ENCODE measurements around the gene PFKFB2.

Gene PFKFB2

GRCh38 chr1:207069858-207070506 lies 16.9 kb downstream of the PFKFB2 start:
- no peak for FAIRE-seq

- no peak for FAIRE-seq
These were observed 17.7 kb downstream of the PFKFB2 start for GRCh38 chr1:207070811-207071210.

GRCh38 chr1:207071426-207071825 lies 18.4 kb downstream of the PFKFB2 start:
- no peak for FAIRE-seq

GRCh38 chr1:207072233-207072632 lies 19.2 kb downstream of the PFKFB2 start:
- FAIRE-seq, result no peak

GRCh38 chr1:207073906-207074820 lies 21.1 kb downstream of the PFKFB2 start:
- FAIRE-seq, result no peak

- no peak for FAIRE-seq
These were observed 23.3 kb downstream of the PFKFB2 start for GRCh38 chr1:207076181-207076955.

GRCh38 chr1:207077012-207077411 lies 23.9 kb downstream of the PFKFB2 start:
- FAIRE-seq, result no peak

- FAIRE-seq, result peak; percentile 66
These were observed 24.6 kb downstream of the PFKFB2 start for GRCh38 chr1:207077470-207078377.

GRCh38 chr1:207078578-207079132 lies 25.6 kb downstream of the PFKFB2 start:
- FAIRE-seq, result no peak

GRCh38 chr1:207079706-207080241 lies 26.7 kb downstream of the PFKFB2 start:
- FAIRE-seq, result no peak

- no peak for FAIRE-seq
These were observed 28.0 kb downstream of the PFKFB2 start for GRCh38 chr1:207081088-207081487.

- no peak for FAIRE-seq
These were observed 28.7 kb downstream of the PFKFB2 start for GRCh38 chr1:207081806-207082205.

- no peak for FAIRE-seq
These were observed 31.2 kb downstream of the PFKFB2 start for GRCh38 chr1:207084232-207084631.

GRCh38 chr1:207084701-207085180 lies 31.7 kb downstream of the PFKFB2 start:
- no peak for FAIRE-seq

- FAIRE-seq, result no peak
These were observed 32.8 kb downstream of the PFKFB2 start for GRCh38 chr1:207085887-207086286.

GRCh38 chr1:207088161-207088560 lies 35.1 kb downstream of the PFKFB2 start:
- FAIRE-seq, result no peak

- no peak for FAIRE-seq
These were observed 35.9 kb downstream of the PFKFB2 start, which contains the start of gene C4BPB for GRCh38 chr1:207088701-207089626. TSS of gene C4BPB (plus strand) at chr1:207088860. CDS start at chr1:207089532, 672 bp downstream.

- FAIRE-seq, result no peak
These were observed 36.7 kb downstream of the PFKFB2 start for GRCh38 chr1:207089627-207090355.

- FAIRE-seq, result no peak
These were observed 38.3 kb downstream of the PFKFB2 start for GRCh38 chr1:207091200-207091908.

Data from colon (tissue), 2 donors.